ENCODE results near the gene PAQR8.

DNA sequence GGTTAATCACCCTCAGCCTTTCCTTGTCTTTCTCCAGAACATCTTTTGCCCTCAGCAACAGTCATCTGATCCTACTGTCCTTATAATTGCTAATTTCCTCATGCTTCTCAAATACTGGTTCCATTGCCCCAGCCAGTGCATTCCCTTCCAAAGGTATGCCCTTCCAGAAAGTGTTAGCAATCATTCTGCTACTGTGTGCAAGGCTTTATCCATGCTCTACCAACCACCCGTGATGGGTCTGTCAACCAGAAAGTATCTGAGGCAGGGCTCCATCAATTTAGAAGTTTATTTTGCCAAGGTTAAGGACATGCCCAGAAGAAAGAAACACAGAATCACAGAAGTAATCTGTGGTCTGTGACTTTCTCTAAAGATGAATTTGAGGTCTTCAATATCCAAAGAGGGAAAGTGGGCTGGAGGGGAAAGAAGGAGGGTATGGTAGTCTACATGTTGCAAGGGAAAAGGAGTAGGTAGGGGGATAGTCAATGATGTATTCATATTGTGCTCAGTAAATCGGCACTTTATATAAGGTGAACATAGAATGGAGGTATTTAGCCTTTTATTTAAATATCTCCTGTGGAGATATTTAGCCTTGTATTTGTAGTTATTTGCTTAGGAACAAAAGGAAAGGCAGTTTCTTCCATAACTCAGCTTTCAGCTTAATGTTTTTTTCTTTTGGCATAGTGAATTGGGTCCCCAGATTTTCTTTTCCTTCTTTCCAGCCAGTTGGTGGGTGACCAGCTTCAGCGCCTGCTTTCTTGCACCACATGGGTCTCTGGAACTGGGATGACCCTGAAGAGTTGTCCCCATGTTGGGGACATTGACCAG lies 35.2 kb upstream of the PAQR8 start:
- TF ChIP-seq, protein P1, sequence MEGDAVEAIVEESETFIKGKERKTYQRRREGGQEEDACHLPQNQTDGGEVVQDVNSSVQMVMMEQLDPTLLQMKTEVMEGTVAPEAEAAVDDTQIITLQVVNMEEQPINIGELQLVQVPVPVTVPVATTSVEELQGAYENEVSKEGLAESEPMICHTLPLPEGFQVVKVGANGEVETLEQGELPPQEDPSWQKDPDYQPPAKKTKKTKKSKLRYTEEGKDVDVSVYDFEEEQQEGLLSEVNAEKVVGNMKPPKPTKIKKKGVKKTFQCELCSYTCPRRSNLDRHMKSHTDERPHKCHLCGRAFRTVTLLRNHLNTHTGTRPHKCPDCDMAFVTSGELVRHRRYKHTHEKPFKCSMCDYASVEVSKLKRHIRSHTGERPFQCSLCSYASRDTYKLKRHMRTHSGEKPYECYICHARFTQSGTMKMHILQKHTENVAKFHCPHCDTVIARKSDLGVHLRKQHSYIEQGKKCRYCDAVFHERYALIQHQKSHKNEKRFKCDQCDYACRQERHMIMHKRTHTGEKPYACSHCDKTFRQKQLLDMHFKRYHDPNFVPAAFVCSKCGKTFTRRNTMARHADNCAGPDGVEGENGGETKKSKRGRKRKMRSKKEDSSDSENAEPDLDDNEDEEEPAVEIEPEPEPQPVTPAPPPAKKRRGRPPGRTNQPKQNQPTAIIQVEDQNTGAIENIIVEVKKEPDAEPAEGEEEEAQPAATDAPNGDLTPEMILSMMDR (conservative IDR thresholded peaks at IDR 0.05; ENCODE audit: low read depth, low read length): no peak
- TF ChIP-seq CEBPB (IDR thresholded peaks at IDR 0.05; ENCODE audit: low read depth, low read length) (no peak), POLR2A (IDR thresholded peaks at IDR 0.05; ENCODE audit: low read depth, low read length) (no peak), NFE2L2 (IDR thresholded peaks at IDR 0.05; ENCODE audit: low read depth, low read length) (no peak)
